ENCODE data around the gene OXTR. TPM values are rescaled to one million over a fixed set of nuclear protein-coding genes. Genes with fewer than 3 reads are reported as not detected.

OXTR gene
- polyA plus RNA-seq, 1 donor (not counting 4 experiments of a cell fraction or from before 2014, with no cell fraction given), result 0.16 TPM

DNA sequence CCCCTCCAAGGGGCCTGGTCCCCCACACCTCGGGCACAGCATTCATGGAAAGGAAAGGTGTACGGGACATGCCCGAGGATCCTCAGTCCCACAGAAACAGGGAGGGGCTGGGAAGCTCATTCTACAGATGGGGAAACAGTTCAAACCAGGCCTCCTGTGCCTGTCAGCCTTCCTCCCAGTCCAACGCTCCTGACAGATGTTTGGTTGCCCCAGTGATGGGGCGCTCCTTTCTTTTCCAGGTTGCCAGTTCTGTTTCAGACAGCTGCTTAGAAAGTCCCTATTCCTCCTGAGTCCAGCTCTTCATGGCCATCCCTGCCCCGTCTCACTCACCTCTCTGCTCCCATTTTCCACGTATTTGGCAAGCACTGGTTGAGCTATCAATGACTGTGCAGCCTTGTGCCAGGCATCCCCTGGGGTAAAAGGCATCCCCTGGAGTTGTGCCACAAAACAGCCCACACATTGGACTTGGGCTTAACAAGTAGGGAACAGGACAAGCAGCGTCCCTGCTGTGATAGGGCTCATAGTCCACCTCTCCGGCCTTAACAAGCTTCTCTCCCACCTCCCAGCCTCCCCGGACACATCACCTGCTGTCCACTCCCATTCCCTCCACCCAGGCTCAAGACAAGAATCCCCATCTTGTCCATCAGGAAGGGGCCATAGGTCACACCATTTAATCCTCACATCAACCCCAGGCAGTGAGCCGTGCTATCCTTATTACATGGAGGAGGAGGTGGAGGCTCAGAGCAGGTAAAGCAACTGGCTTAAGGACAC lies 6.6 kb downstream of the OXTR start:
- H3K4me1 ChIP-seq (ENCODE audit: control insufficient read depth, extremely low read depth, insufficient read depth, low read length), result peaks cover 4% of the 10 kb centered on the region
- no peak overlapping the region for H3K27ac ChIP-seq (ENCODE audit: control insufficient read depth, insufficient read depth, low read length)
- DNase-seq (ENCODE audit: low read depth, low spot score), result no peak
- no peak for TF ChIP-seq EZH2 (IDR thresholded peaks at IDR 0.05; ENCODE audit: low read length)
- TF ChIP-seq, protein P1, sequence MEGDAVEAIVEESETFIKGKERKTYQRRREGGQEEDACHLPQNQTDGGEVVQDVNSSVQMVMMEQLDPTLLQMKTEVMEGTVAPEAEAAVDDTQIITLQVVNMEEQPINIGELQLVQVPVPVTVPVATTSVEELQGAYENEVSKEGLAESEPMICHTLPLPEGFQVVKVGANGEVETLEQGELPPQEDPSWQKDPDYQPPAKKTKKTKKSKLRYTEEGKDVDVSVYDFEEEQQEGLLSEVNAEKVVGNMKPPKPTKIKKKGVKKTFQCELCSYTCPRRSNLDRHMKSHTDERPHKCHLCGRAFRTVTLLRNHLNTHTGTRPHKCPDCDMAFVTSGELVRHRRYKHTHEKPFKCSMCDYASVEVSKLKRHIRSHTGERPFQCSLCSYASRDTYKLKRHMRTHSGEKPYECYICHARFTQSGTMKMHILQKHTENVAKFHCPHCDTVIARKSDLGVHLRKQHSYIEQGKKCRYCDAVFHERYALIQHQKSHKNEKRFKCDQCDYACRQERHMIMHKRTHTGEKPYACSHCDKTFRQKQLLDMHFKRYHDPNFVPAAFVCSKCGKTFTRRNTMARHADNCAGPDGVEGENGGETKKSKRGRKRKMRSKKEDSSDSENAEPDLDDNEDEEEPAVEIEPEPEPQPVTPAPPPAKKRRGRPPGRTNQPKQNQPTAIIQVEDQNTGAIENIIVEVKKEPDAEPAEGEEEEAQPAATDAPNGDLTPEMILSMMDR (optimal IDR thresholded peaks at IDR 0.05 in 1 of 3, IDR thresholded peaks at IDR 0.05 in 1 of 3, conservative IDR thresholded peaks at IDR 0.05 in 1 of 3; ENCODE audit: extremely low read depth in 1 of 3, insufficient read depth in 2 of 3, low read length in 3 of 3), result no peak
- H3K4me2 ChIP-seq (ENCODE audit: control insufficient read depth, extremely low read depth, insufficient read depth, low read depth, low read length), result no peak overlapping the region
- peaks cover 10% of the 10 kb centered on the region for H3K27me3 ChIP-seq (ENCODE audit: control insufficient read depth, extremely low read depth, insufficient read depth, low read length)
- H4K20me1 ChIP-seq (ENCODE audit: control insufficient read depth, extremely low read depth, insufficient read depth, low read length), result no peaks in the 10 kb centered on the region
- H3K9ac ChIP-seq (ENCODE audit: control insufficient read depth, extremely low read depth, insufficient read depth, low read length), result no peak overlapping the region
- dilution Hi-C loops (cut with MboI; ENCODE audit: extremely low pct_ligation_motif_present, low sequenced_read_pairs), result no loop called here
- H3K4me3 ChIP-seq (ENCODE audit: control insufficient read depth in 2 of 3, extremely low read depth in 1 of 3, insufficient read depth in 2 of 3, low read depth in 1 of 3, low read length in 3 of 3), result no peak overlapping the region
- H3K9me1 ChIP-seq (ENCODE audit: control insufficient read depth, extremely low read depth, insufficient read depth, low read length), result no peaks in the 10 kb centered on the region
- no peak overlapping the region for H2AFZ ChIP-seq (ENCODE audit: control insufficient read depth, low read length)
- H3K9me3 ChIP-seq (ENCODE audit: control insufficient read depth, low read depth, low read length), result no peaks in the 10 kb centered on the region
- H3K79me2 ChIP-seq (ENCODE audit: control insufficient read depth, insufficient read depth, low read length), result no peaks in the 10 kb centered on the region
- FAIRE-seq, result no peak
- H3K36me3 ChIP-seq (ENCODE audit: control insufficient read depth in 2 of 2, extremely low read depth in 1 of 2, insufficient read depth in 2 of 2, low read length in 2 of 2), result no peaks in the 10 kb centered on the region

DNA sequence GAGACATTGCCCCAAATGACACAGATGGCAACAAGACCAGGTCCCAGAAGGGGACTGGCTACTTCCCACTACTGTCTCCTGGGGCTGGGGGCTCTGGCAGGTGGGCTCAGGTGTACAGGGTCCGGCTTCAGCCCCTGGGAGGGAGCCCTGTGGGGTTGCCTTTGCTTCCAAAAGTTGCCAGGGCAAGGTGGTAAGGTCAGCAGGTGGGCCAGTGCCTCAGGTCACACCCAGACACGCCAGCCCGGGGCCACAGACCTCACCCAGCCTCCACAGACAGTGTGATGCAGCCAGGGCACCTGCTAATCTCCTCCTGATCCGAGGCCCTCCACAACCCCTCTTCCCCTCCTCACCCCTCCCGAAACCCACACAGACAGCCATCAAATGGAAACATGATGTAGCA lies 7.5 kb downstream of the OXTR start:
- Histone ChIP-seq H3K4me3 (ENCODE audit: control insufficient read depth in 2 of 3, extremely low read depth in 1 of 3, insufficient read depth in 2 of 3, low read depth in 1 of 3, low read length in 3 of 3) (no peak overlapping the region), H3K4me2 (ENCODE audit: control insufficient read depth, extremely low read depth, insufficient read depth, low read depth, low read length) (no peak overlapping the region), H3K27ac (ENCODE audit: control insufficient read depth, insufficient read depth, low read length) (no peak overlapping the region), H3K9me1 (ENCODE audit: control insufficient read depth, extremely low read depth, insufficient read depth, low read length) (no peaks in the 10 kb centered on the region), H3K79me2 (ENCODE audit: control insufficient read depth, insufficient read depth, low read length) (no peaks in the 10 kb centered on the region), H3K36me3 (ENCODE audit: control insufficient read depth in 2 of 2, extremely low read depth in 1 of 2, insufficient read depth in 2 of 2, low read length in 2 of 2) (no peaks in the 10 kb centered on the region), H2AFZ (ENCODE audit: control insufficient read depth, low read length) (no peak overlapping the region), H3K27me3 (ENCODE audit: control insufficient read depth, extremely low read depth, insufficient read depth, low read length) (peaks cover under 1% of the 10 kb centered on the region), H4K20me1 (ENCODE audit: control insufficient read depth, extremely low read depth, insufficient read depth, low read length) (no peaks in the 10 kb centered on the region), H3K9ac (ENCODE audit: control insufficient read depth, extremely low read depth, insufficient read depth, low read length) (no peak overlapping the region), H3K9me3 (ENCODE audit: control insufficient read depth, low read depth, low read length) (no peaks in the 10 kb centered on the region), H3K4me1 (ENCODE audit: control insufficient read depth, extremely low read depth, insufficient read depth, low read length) (no peaks in the 10 kb centered on the region)
- DNase-seq (ENCODE audit: low read depth, low spot score) (no peak), FAIRE-seq (no peak)
- TF ChIP-seq, protein P1 (optimal IDR thresholded peaks at IDR 0.05 in 1 of 3, IDR thresholded peaks at IDR 0.05 in 1 of 3, conservative IDR thresholded peaks at IDR 0.05 in 1 of 3; ENCODE audit: extremely low read depth in 1 of 3, insufficient read depth in 2 of 3, low read length in 3 of 3), result no peak
- no peak for TF ChIP-seq EZH2 (IDR thresholded peaks at IDR 0.05; ENCODE audit: low read length)
- dilution Hi-C loops (cut with MboI; ENCODE audit: extremely low pct_ligation_motif_present, low sequenced_read_pairs), result no loop called here
